HEK293 (cell line): Measurements from ENCODE around the gene CEP72.

Experiments used
- CTCF ChIA-PET: fragments of 350-600 bp; formaldehyde crosslinking; extraction: SDS; loops from one replicate; lab custom pipeline; 2021; ENCODE audit warnings: antibody characterized with exemption; lab: Yijun Ruan, JAX
- POLR2A ChIA-PET: fragments of 300-600 bp; formaldehyde crosslinking; extraction: SDS; loops from one replicate; lab custom pipeline; 2020; ENCODE audit warnings: antibody characterized with exemption, inconsistent platforms; lab: Yijun Ruan, JAX
- H3K27ac ChIP-seq: fragments of 200-500 bp; sonication (Bioruptor generic); 2 replicates; pipeline ENCODE4 v1.5.1; 2014; ENCODE audit warnings: low read depth, low read length, control low read depth, inconsistent platforms; ENCODE audit errors: extremely low read depth
- H3K36me3 ChIP-seq, 2 experiments: fragments of 200-500 bp in 1 of 2; sonication (Bioruptor generic) in 1 of 2; 1 replicate in 1 of 2; 2 replicates in 1 of 2; pipeline ENCODE4 v1.5.1; 2014 to 2017; ENCODE audit warnings: inconsistent platforms in 2 of 2, low read length in 2 of 2; ENCODE audit not compliant: control insufficient read depth in 2 of 2, insufficient read depth in 1 of 2
- H3K4me1 ChIP-seq: fragments of 200-500 bp; sonication (Bioruptor generic); 2 replicates; pipeline ENCODE4 v1.5.1; 2014; ENCODE audit warnings: mild to moderate bottlenecking, low read length, inconsistent platforms; ENCODE audit not compliant: control insufficient read depth, insufficient read depth
- H3K4me3 ChIP-seq: 2 replicates; pipeline ENCODE4 v1.5.1; 2011; ENCODE audit warnings: low read depth, mild to moderate bottlenecking, control low read depth, low read length, moderate library complexity
- H3K9me3 ChIP-seq: fragments of 200-500 bp; sonication (Bioruptor generic); 2 replicates; pipeline ENCODE4 v1.5.1; 2014; ENCODE audit warnings: low read depth, low read length, inconsistent platforms; ENCODE audit not compliant: control insufficient read depth, insufficient read depth
- RBAK ChIP-seq: fragments of 450-650 bp; formaldehyde crosslinking; IDR thresholded peaks from 2 replicates; pipeline ENCODE4 v1.5.1; 2016; ENCODE audit warnings: missing biosample characterization, missing genetic modification characterization
- ZFP3 ChIP-seq: fragments of 450-650 bp; formaldehyde crosslinking; IDR thresholded peaks from 2 replicates; pipeline ENCODE4 v1.5.1; 2016; ENCODE audit warnings: low read depth, missing biosample characterization, missing genetic modification characterization
- ZNF140 ChIP-seq: fragments of 450-650 bp; formaldehyde crosslinking; IDR thresholded peaks from 2 replicates; pipeline ENCODE4 v1.5.1; 2016; ENCODE audit warnings: missing biosample characterization, missing genetic modification characterization
- ZNF16 ChIP-seq: fragments of 450-650 bp; formaldehyde crosslinking; IDR thresholded peaks from 2 replicates; pipeline ENCODE4 v1.5.1; 2016; ENCODE audit warnings: low read depth, missing biosample characterization, missing genetic modification characterization
- ZNF202 ChIP-seq: fragments of 450-650 bp; formaldehyde crosslinking; IDR thresholded peaks from 2 replicates; pipeline ENCODE4 v1.5.1; 2016; ENCODE audit warnings: missing biosample characterization, missing genetic modification characterization, borderline replicate concordance
- ZNF266 ChIP-seq: fragments of 450-650 bp; formaldehyde crosslinking; IDR thresholded peaks from 2 replicates; pipeline ENCODE4 v1.5.1; 2016; ENCODE audit warnings: missing biosample characterization, missing genetic modification characterization, low read depth
- ZNF350 ChIP-seq: fragments of 450-650 bp; formaldehyde crosslinking; IDR thresholded peaks from 2 replicates; pipeline ENCODE4 v1.5.0; 2017; ENCODE audit warnings: missing biosample characterization, mild to moderate bottlenecking, missing genetic modification characterization
- ZNF514 ChIP-seq: fragments of 450-650 bp; formaldehyde crosslinking; IDR thresholded peaks from 2 replicates; pipeline ENCODE4 v1.5.1; 2016; ENCODE audit warnings: missing biosample characterization, missing genetic modification characterization
- ZNF548 ChIP-seq: fragments of 450-650 bp; formaldehyde crosslinking; IDR thresholded peaks from 2 replicates; pipeline ENCODE4 v1.5.1; 2016; ENCODE audit warnings: missing biosample characterization, missing genetic modification characterization
- ZNF558 ChIP-seq: fragments of 450-650 bp; formaldehyde crosslinking; IDR thresholded peaks from 2 replicates; pipeline ENCODE4 v1.5.1; 2016; ENCODE audit warnings: missing biosample characterization, missing genetic modification characterization
- ZNF707 ChIP-seq: fragments of 450-650 bp; formaldehyde crosslinking; IDR thresholded peaks from 2 replicates; pipeline ENCODE4 v1.5.1; 2016; ENCODE audit warnings: missing biosample characterization, missing genetic modification characterization
- ZNF777 ChIP-seq: fragments of 450-650 bp; formaldehyde crosslinking; IDR thresholded peaks from 2 replicates; pipeline ENCODE4 v1.5.1; 2017; ENCODE audit warnings: missing biosample characterization, missing genetic modification characterization, borderline replicate concordance
- TF ChIP-seq, protein P1 (sequence below): fragments of 450-650 bp; formaldehyde crosslinking; IDR thresholded peaks from 2 replicates; pipeline ENCODE4 v1.5.1; 2016; ENCODE audit warnings: missing biosample characterization, missing genetic modification characterization
- TF ChIP-seq, protein P2 (sequence below): fragments of 450-650 bp; formaldehyde crosslinking; conservative IDR thresholded peaks from 2 replicates; pipeline ENCODE4 v1.5.1; 2016; ENCODE audit warnings: low read depth, missing biosample characterization, missing genetic modification characterization
- TF ChIP-seq, protein P3 (sequence below): fragments of 450-650 bp; formaldehyde crosslinking; conservative IDR thresholded peaks from 2 replicates; pipeline ENCODE4 v1.5.1; 2016; ENCODE audit warnings: low read depth, missing biosample characterization, missing genetic modification characterization

CEP72 gene

DNA sequence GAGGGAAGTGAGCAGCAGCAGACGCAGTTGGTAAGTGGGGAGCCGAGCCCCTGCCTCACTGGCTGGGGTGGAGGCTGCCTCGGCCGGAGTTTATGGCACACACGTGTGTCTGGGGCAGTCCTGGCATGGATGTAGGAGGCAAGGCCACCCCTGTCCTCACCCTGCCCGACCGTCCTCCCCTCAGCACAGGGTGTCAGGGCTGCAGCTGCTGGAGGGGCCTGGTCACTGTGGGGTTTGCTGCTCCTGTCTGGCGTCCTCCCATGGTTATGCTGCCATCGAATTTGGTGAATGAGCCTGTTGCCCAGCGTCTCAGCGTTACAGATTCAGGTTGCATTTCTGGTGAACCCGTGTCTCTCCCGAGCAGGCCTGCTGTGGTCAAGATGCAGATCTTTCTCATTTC, 32.4 kb downstream of the CEP72 start (continued):
- TF ChIP-seq, protein P1, sequence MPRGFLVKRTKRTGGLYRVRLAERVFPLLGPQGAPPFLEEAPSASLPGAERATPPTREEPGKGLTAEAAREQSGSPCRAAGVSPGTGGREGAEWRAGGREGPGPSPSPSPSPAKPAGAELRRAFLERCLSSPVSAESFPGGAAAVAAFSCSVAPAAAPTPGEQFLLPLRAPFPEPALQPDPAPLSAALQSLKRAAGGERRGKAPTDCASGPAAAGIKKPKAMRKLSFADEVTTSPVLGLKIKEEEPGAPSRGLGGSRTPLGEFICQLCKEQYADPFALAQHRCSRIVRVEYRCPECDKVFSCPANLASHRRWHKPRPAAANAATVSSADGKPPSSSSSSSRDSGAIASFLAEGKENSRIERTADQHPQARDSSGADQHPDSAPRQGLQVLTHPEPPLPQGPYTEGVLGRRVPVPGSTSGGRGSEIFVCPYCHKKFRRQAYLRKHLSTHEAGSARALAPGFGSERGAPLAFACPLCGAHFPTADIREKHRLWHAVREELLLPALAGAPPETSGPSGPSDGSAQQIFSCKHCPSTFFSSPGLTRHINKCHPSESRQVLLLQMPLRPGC (tag by site-specific recombination): no peak
- TF ChIP-seq ZNF707: no peak
- no peak for TF ChIP-seq ZNF514

DNA sequence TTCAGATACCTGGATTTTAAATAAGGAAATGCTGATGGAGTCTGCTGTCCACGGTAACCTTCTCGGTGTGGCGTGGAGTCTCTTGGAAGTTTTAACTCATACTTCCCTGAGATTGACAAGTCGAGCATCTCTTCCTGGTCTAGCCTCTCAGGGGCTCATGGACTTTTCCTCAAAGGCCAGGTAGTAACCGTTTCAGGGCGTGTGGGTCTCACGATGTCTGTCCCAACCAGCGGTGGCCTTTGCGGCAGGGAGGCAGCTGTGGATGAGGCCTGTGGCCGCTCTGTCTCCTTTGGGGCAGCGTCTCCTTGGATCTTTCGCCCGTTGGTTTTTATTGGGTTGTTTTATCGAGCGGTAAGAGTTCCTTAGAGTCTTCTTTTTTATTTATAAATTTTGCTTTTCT, 32.8 kb downstream of the CEP72 start:
- H3K36me3 ChIP-seq: peaks cover 37 to 90% of the 10 kb centered on the region in 2 experiments
- no peak overlapping the region for H3K4me3 ChIP-seq
- POLR2A ChIA-PET: no interaction called here
- H3K9me3 ChIP-seq: no peaks in the 10 kb centered on the region
- TF ChIP-seq ZNF202 (tag by site-specific recombination) (no peak), ZNF350 (tag by site-specific recombination) (no peak), ZNF558 (tag by site-specific recombination) (no peak), ZNF140 (no peak), ZNF266 (tag by site-specific recombination) (no peak), ZNF777 (tag by site-specific recombination) (no peak), ZNF16 (tag by site-specific recombination) (no peak)
- TF ChIP-seq, protein P1 (tag by site-specific recombination): no peak
- no peaks in the 10 kb centered on the region for H3K4me1 ChIP-seq
- CTCF ChIA-PET: no interaction called here
- no peak overlapping the region for H3K27ac ChIP-seq

DNA sequence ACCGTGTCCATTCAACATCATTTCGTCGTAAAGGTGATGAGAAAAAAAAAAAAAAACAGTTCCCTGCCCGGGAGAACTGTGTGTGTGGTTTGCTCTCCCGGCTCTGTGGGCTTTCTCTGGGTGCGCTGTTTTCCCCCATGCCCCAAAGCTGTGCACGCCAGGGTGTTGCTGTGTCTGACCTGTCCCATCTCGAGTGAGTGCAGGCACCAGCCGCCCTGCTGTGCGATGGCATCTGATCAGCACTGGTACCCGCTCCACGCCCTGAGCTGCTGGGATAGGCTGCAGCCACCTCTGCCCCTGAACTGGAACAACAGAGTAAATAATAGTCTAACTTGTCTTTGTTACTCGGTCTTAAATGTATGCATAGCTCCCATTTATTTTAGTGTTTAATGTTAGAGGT, 33.3 kb downstream of the CEP72 start:
- no peaks in the 10 kb centered on the region for H3K9me3 ChIP-seq
- H3K36me3 ChIP-seq: peaks cover 33 to 85% of the 10 kb centered on the region in 2 experiments
- TF ChIP-seq, protein P2, sequence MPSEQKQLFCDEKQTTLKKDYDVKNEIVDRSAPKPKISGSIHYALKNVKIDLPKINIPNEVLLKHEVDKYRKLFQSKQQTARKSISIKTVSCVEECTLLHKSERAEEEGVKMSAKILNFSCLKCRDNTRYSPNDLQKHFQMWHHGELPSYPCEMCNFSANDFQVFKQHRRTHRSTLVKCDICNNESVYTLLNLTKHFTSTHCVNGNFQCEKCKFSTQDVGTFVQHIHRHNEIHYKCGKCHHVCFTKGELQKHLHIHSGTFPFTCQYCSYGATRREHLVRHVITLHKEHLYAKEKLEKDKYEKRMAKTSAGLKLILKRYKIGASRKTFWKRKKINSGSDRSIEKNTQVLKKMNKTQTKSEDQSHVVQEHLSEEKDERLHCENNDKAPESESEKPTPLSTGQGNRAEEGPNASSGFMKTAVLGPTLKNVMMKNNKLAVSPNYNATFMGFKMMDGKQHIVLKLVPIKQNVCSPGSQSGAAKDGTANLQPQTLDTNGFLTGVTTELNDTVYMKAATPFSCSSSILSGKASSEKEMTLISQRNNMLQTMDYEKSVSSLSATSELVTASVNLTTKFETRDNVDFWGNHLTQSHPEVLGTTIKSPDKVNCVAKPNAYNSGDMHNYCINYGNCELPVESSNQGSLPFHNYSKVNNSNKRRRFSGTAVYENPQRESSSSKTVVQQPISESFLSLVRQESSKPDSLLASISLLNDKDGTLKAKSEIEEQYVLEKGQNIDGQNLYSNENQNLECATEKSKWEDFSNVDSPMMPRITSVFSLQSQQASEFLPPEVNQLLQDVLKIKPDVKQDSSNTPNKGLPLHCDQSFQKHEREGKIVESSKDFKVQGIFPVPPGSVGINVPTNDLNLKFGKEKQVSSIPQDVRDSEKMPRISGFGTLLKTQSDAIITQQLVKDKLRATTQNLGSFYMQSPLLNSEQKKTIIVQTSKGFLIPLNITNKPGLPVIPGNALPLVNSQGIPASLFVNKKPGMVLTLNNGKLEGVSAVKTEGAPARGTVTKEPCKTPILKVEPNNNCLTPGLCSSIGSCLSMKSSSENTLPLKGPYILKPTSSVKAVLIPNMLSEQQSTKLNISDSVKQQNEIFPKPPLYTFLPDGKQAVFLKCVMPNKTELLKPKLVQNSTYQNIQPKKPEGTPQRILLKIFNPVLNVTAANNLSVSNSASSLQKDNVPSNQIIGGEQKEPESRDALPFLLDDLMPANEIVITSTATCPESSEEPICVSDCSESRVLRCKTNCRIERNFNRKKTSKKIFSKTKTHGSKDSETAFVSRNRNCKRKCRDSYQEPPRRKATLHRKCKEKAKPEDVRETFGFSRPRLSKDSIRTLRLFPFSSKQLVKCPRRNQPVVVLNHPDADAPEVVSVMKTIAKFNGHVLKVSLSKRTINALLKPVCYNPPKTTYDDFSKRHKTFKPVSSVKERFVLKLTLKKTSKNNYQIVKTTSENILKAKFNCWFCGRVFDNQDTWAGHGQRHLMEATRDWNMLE (tag by site-specific recombination): no peak
- no peak for TF ChIP-seq ZNF548 (tag by site-specific recombination)
- no peak for TF ChIP-seq RBAK (tag by site-specific recombination)
- TF ChIP-seq ZFP3: no peak
- TF ChIP-seq, protein P3, sequence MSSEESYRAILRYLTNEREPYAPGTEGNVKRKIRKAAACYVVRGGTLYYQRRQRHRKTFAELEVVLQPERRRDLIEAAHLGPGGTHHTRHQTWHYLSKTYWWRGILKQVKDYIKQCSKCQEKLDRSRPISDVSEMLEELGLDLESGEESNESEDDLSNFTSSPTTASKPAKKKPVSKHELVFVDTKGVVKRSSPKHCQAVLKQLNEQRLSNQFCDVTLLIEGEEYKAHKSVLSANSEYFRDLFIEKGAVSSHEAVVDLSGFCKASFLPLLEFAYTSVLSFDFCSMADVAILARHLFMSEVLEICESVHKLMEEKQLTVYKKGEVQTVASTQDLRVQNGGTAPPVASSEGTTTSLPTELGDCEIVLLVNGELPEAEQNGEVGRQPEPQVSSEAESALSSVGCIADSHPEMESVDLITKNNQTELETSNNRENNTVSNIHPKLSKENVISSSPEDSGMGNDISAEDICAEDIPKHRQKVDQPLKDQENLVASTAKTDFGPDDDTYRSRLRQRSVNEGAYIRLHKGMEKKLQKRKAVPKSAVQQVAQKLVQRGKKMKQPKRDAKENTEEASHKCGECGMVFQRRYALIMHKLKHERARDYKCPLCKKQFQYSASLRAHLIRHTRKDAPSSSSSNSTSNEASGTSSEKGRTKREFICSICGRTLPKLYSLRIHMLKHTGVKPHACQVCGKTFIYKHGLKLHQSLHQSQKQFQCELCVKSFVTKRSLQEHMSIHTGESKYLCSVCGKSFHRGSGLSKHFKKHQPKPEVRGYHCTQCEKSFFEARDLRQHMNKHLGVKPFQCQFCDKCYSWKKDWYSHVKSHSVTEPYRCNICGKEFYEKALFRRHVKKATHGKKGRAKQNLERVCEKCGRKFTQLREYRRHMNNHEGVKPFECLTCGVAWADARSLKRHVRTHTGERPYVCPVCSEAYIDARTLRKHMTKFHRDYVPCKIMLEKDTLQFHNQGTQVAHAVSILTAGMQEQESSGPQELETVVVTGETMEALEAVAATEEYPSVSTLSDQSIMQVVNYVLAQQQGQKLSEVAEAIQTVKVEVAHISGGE: no peak
- ChIA-PET POLR2A (no interaction called here), CTCF (no interaction called here)
- no peaks in the 10 kb centered on the region for H3K4me1 ChIP-seq
- no peak overlapping the region for H3K4me3 ChIP-seq
- H3K27ac ChIP-seq: no peak overlapping the region
